Lower leg skin (tissue), 4 donors: ENCODE data around the gene CD164. TPM values are rescaled to one million over a fixed set of nuclear protein-coding genes. Genes with fewer than 3 reads are reported as not detected.
"Not testable (repeated sequence)": the region's sequence is repeated elsewhere in the genome, so short reads cannot be mapped to it uniquely, and the experiment has no call there.

ENCODE experiments used
- DNase-seq, 2 donors: peaks; one replicate each; pipeline ENCODE4 v3.0.0-alpha.2; 2019; ENCODE audit warnings: low spot score in 2 of 2
- H3K4me3 ChIP-seq: fragments of 200-600 bp; sonication (generic); 2 replicates; pipeline ENCODE4 v1.5.1; 2017; ENCODE audit warnings: mild to moderate bottlenecking, low read depth; ENCODE audit not compliant: poor library complexity, severe bottlenecking
- POLR2A ChIP-seq, 2 donors: fragments of 450-650 bp; IDR thresholded peaks; one replicate each; pipeline ENCODE4 v1.6.1; 2016 to 2017; ENCODE audit warnings: antibody characterized with exemption in 2 of 2, mild to moderate bottlenecking in 1 of 2, moderate library complexity in 1 of 2
- WGBS, 2 donors: methylation state at CpG; one replicate each; pipeline ENCODE4 v1.1.5; 2018; 5-methylcytosine and 5-hydroxymethylcytosine counted together
- intact Hi-C: fragments of 100-400 bp; cut with DNase I; formaldehyde crosslinking; loops from one replicate; pipeline ENCODE4 v1.15.0; 2023; ENCODE audit warnings: low total_unique reads
- total RNA-seq, 4 donors: library from RNA; depleted of rRNA; stranded (reverse); fragments of >200 nt; gene quantifications; one replicate each; pipeline ENCODE4 v1.1.0, GENCODE V29; 2016
- TF ChIP-seq, protein P1 (sequence below), 3 donors: fragments of 450-650 bp; IDR thresholded peaks; one replicate each; pipeline ENCODE4 v1.5.1; 2016; ENCODE audit warnings: antibody characterized with exemption in 3 of 3, mild to moderate bottlenecking in 3 of 3, moderate library complexity in 2 of 3

Gene CD164
- total RNA-seq, 4 donors from 2014 or later = 136 to 179 (median 147) TPM

DNA sequence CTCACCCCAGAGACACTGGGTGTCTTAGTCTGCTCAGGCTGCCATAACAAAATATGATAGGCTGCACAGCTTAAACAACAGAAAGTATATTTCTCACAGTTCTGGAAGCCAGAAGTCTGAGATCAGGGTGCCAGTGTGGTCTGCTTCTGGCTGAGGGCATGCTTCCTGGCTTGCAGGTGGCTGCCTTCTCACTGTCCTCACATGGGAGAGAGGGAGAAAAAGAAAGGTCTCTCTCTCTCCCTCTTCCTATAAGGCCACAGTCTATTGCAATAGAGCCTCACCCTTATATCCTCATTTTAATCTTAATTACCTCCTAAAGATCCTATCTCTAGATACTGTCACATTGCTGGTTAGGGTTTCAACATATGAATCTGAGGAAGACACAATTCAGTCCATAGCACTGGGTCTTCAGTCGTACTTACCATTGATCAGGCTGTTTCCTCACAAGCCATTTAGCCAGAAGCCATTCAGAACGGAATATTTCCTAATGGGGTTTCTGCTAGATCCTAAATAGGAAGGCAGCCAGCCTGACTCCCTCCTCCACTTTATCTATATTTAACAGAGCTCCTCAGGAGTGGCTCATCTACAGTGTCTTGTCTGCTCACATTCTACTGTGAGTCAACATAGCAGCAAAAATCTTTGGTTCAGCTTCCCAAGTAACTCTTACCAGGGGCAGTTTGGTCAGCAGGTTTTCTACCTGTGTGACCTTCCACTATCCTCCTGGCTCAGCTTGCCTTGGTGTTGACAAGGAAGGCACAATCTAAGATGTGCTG is 42.2 kb downstream of the CD164 start:
- WGBS, 2 donors = 49 to 69% methylated on average over 2 of the region's 2 CpGs

DNA sequence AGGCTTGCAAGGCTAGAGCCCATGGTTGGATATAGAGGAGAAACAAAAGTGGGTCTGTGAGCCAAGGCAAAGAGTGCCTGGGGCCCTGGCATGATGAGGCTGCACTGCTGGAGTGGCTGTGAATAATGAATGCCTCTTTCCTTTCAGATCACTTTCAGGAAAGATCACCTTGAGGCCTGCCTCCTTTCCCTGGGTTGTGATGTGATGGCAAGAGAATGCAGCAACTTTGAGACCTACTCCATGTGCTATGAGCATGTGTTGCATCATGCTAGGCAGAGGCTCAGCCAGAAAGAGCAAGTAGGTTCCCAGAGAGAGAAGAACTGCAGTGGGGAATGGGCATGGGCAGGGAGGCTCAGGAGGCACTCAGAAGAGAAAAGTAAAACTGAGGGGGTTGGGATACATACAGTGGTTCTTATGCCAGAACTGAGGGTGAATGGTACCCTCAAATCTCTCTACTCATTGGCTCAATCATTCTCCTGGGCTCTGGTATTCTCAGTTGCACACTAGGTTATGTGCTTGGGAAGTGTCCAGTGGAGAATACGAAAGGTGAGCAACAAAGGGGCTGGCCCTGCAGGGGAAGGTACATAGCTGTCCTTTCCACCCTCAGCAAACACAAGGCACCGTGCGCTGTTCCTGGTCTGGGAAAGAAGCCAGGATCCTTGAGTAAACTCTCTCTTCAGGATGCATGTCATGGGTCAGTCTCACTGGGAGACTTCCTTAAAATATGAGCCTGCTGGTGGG is 45.9 kb downstream of the CD164 start:
- DNase-seq = no peak
- TF ChIP-seq, protein P1, sequence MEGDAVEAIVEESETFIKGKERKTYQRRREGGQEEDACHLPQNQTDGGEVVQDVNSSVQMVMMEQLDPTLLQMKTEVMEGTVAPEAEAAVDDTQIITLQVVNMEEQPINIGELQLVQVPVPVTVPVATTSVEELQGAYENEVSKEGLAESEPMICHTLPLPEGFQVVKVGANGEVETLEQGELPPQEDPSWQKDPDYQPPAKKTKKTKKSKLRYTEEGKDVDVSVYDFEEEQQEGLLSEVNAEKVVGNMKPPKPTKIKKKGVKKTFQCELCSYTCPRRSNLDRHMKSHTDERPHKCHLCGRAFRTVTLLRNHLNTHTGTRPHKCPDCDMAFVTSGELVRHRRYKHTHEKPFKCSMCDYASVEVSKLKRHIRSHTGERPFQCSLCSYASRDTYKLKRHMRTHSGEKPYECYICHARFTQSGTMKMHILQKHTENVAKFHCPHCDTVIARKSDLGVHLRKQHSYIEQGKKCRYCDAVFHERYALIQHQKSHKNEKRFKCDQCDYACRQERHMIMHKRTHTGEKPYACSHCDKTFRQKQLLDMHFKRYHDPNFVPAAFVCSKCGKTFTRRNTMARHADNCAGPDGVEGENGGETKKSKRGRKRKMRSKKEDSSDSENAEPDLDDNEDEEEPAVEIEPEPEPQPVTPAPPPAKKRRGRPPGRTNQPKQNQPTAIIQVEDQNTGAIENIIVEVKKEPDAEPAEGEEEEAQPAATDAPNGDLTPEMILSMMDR (IDR thresholded peaks at IDR 0.05) = no peak
- no peak for TF ChIP-seq POLR2A (IDR thresholded peaks at IDR 0.05)
- 67 to 84% methylated on average over 3 of the region's 3 CpGs for WGBS, 2 donors
- no peak overlapping the region for H3K4me3 ChIP-seq
- intact Hi-C loops = no loop called here

More for the DNA sequence above, 42.2 kb downstream of the CD164 start:
- intact Hi-C loops = no loop called here
- no peak for DNase-seq
- no peak overlapping the region for H3K4me3 ChIP-seq
- TF ChIP-seq POLR2A (IDR thresholded peaks at IDR 0.05) = no peak
- TF ChIP-seq, protein P1 (IDR thresholded peaks at IDR 0.05) = no peak

DNA sequence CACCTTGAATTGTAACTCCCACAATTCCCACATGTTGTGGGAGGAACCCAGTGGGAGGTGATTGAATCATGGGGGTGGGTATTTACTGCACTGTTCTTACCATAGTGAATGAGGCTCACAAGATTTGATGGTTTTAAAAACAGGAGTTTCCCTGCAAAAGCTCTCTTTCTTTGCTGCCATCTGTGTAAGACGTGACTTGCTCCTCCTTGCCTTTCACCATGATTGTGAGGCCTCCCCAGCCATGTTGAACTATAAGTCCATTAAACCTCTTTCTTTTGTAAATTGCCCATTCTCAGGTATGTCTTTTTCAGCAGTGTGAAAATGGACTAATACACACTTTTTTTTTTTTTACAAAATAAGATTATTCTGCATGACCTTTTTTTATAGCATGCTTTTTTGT is 48.4 kb downstream of the CD164 start:
- H3K4me3 ChIP-seq, intact Hi-C loops, DNase-seq: not testable (repeated sequence)
- WGBS, 2 donors = 93 to 96% methylated on average over 1 of the region's 1 CpG

DNA sequence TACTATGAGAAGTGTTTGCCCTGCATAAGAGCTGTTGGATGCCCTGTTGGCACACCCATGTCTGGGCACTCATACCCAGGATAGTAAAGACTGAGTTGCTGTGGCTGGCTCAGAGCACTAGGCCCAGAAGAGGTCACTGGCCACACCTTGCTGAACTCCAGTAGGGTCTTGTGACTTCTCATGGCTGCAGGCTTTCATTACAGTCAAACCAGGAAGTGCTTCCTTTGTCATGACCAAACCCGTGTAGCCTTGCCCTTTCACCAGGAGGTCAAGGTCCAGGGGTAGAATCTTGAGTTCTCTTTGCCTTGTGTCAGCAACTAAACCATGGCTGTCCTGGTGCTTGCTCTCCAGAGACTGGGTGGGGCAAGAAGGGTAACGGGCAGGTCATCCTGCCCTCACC is 49.5 kb downstream of the CD164 start:
- H3K4me3 ChIP-seq = no peak overlapping the region
- DNase-seq = no peak
- TF ChIP-seq POLR2A (IDR thresholded peaks at IDR 0.05) = no peak
- TF ChIP-seq, protein P1 (IDR thresholded peaks at IDR 0.05) = no peak
- 71 to 84% methylated on average over 2 of the region's 2 CpGs for WGBS, 2 donors
- intact Hi-C loops = no loop called here

DNA sequence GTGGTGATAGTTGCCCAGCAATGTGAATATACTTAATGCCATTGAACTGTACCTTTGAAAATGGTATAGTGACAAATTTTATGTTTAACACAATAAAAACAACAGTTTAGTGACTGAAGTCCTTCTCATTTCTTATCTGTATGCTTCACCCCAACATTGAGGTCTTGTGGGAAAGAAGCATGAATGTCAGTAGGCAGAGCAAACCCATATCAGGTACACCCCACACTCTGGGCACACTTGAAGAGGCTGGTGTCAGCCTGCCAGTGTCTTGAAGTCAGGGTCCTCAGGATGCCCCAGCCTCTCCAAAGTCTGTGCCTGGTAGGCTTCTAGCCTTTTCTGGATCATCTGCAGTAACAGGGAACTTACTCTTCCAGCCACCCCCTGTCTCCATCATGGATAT is 51.2 kb downstream of the CD164 start:
- H3K4me3 ChIP-seq = no peak overlapping the region
- TF ChIP-seq, protein P1 (IDR thresholded peaks at IDR 0.05) = no peak
- TF ChIP-seq POLR2A (IDR thresholded peaks at IDR 0.05) = no peak
- intact Hi-C loops = no loop called here
- no peak for DNase-seq

DNA sequence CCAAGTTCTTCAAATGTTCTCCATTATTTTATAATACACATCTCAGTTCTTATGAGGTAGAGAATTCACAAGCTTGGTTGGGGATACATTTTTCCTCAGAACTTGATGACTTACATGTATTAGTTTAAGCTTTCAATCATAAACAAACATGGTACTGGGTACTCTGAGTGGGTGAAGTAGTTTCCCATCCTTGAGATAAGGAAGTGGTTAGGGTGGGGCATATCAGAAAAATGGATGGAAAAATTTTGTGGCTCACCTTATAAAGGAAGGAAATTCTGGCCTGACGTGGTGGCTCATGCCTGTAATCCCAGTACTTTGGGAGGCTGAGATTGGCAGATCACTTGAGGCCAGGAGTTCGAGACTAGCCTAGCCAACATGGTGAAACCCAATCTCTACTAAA is 52.0 kb downstream of the CD164 start:
- H3K4me3 ChIP-seq = no peak overlapping the region
- no peak for DNase-seq
- no peak for TF ChIP-seq POLR2A (IDR thresholded peaks at IDR 0.05)
- TF ChIP-seq, protein P1 (IDR thresholded peaks at IDR 0.05) = no peak
- intact Hi-C loops = no loop called here
- WGBS, 2 donors = 77 to 97% methylated on average over 2 of the region's 2 CpGs
